Measurements from ENCODE around the gene REEP5. TPM values are rescaled to one million over a fixed set of nuclear protein-coding genes. Genes with fewer than 3 reads are reported as not detected.

The REEP5 gene
- total and polyA plus RNA-seq, 2 of the 13 experiments (the other 11 are each of a cell fraction or from before 2014, with no cell fraction given): 49.4 to 239 TPM

- DNase-seq (ENCODE audit: low spot score) (no peak), FAIRE-seq (no peak), ATAC-seq (no peak)
- 99% methylated on average over 3 of the region's 3 CpGs for WGBS (ENCODE audit: low lambda C conversion rate)
- no peak overlapping the region for H3K4me3 ChIP-seq (replicated peaks in 1 of 3; ENCODE audit: insufficient read depth in 1 of 3, low read depth in 2 of 3, low read length in 3 of 3)
- H3K79me2 ChIP-seq (ENCODE audit: insufficient read depth, low read length): peaks cover 27% of the 10 kb centered on the region
- H3K36me3 ChIP-seq (replicated peaks in 1 of 2; ENCODE audit: control insufficient read depth in 1 of 2, insufficient read depth in 2 of 2, low read length in 2 of 2): peaks cover 5 to 23% of the 10 kb centered on the region in 2 experiments; a peak in 3 of 5 replicates
- BruUV-seq (replicated peaks): no TSS peak
- in situ Hi-C loops (cut with HindIII; ENCODE audit: extremely low pct_ligation_motif_present, low pct_unique_long_range_greater_than_20kb): no loop called here
- H4K20me1 ChIP-seq (ENCODE audit: insufficient read depth, low read length): peaks cover 2% of the 10 kb centered on the region; the same call in 1 of the 2 replicates
- H3K4me2 ChIP-seq (ENCODE audit: low read depth, low read length): no peak overlapping the region
- TF ChIP-seq SETDB1 (CRISPR knock-in tag; IDR thresholded peaks at IDR 0.05; ENCODE audit: borderline replicate concordance): no peak
- TF ChIP-seq RBFOX2 (IDR thresholded peaks at IDR 0.05; ENCODE audit: low read depth, low read length): 0 out of 2 replicates have a peak, but pooled peaks have one; percentile 18
- no peak overlapping the region for H2AFZ ChIP-seq (ENCODE audit: low read length)
- H3K4me1 ChIP-seq (ENCODE audit: insufficient read depth, low read length): peaks cover 56% of the 10 kb centered on the region
- H3K27ac ChIP-seq (ENCODE audit: extremely low read length, insufficient read depth, low read length): no peak overlapping the region
- ChIA-PET CTCF (ENCODE audit: low intra/inter-chr PET ratio, low total read pairs) (no interaction called here), POLR2A (no interaction called here)
- H3K27me3 ChIP-seq (ENCODE audit: control insufficient read depth in 1 of 2, insufficient read depth in 2 of 2, low read length in 2 of 2): no peaks in the 10 kb centered on the region
- H3K9ac ChIP-seq (ENCODE audit: insufficient read depth, low read depth, low read length): no peak overlapping the region
- intact Hi-C loops (cut with micrococcal nuclease; ENCODE audit: unreplicated experiment): no loop called here
- no peaks in the 10 kb centered on the region for H3K9me3 ChIP-seq (ENCODE audit: low read length)
These were observed 3.9 kb downstream of the REEP5 start for GRCh38 chr5:112918136-112918535.

GRCh38 chr5:112917453-112917995, 4.5 kb downstream of the REEP5 start:
- 100% methylated on average over 2 of the region's 2 CpGs for WGBS (ENCODE audit: low lambda C conversion rate)
- ChIA-PET POLR2A (no interaction called here), CTCF (ENCODE audit: low intra/inter-chr PET ratio, low total read pairs) (no interaction called here)
- ATAC-seq (no peak), DNase-seq (ENCODE audit: low spot score) (peak; percentile 28), FAIRE-seq (no peak)
- Histone ChIP-seq H3K4me2 (ENCODE audit: low read depth, low read length) (no peak overlapping the region), H3K27me3 (ENCODE audit: control insufficient read depth in 1 of 2, insufficient read depth in 2 of 2, low read length in 2 of 2) (no peaks in the 10 kb centered on the region), H3K9me3 (ENCODE audit: low read length) (no peaks in the 10 kb centered on the region), H3K79me2 (ENCODE audit: insufficient read depth, low read length) (peaks cover 29% of the 10 kb centered on the region), H3K36me3 (replicated peaks in 1 of 2; ENCODE audit: control insufficient read depth in 1 of 2, insufficient read depth in 2 of 2, low read length in 2 of 2) (peaks cover 5 to 27% of the 10 kb centered on the region in 2 experiments; a peak in 3 of 5 replicates), H3K9ac (ENCODE audit: insufficient read depth, low read depth, low read length) (no peak overlapping the region), H3K4me3 (replicated peaks in 1 of 3; ENCODE audit: insufficient read depth in 1 of 3, low read depth in 2 of 3, low read length in 3 of 3) (no peak overlapping the region), H4K20me1 (ENCODE audit: insufficient read depth, low read length) (peaks cover 2% of the 10 kb centered on the region; the same call in 1 of the 2 replicates), H3K27ac (ENCODE audit: extremely low read length, insufficient read depth, low read length) (no peak overlapping the region), H2AFZ (ENCODE audit: low read length) (no peak overlapping the region), H3K4me1 (ENCODE audit: insufficient read depth, low read length) (peaks cover 56% of the 10 kb centered on the region)
- no TSS peak for BruUV-seq (replicated peaks)
- in situ Hi-C loops (cut with HindIII; ENCODE audit: extremely low pct_ligation_motif_present, low pct_unique_long_range_greater_than_20kb): no loop called here
- intact Hi-C loops (cut with micrococcal nuclease; ENCODE audit: unreplicated experiment): no loop called here
- TF ChIP-seq ZNF280D (CRISPR knock-in tag; IDR thresholded peaks at IDR 0.05) (no peak), ZMYM4 (CRISPR knock-in tag; IDR thresholded peaks at IDR 0.05) (peak; percentile 43; the same call in 1 of the 2 replicates), XRCC5 (optimal IDR thresholded peaks at IDR 0.05; ENCODE audit: low read length) (peak; percentile 27), ZNF574 (CRISPR knock-in tag; IDR thresholded peaks at IDR 0.05) (peak; percentile 91), CTCF (CRISPR knock-in tag; IDR thresholded peaks at IDR 0.05) (peak; percentile 50), NR2C2 (CRISPR knock-in tag; IDR thresholded peaks at IDR 0.05; ENCODE audit: borderline replicate concordance) (no peak)
